Gastroesophageal sphincter (tissue), 4 donors: Measurements from ENCODE around the gene FBXL17. TPM values are rescaled to one million over a fixed set of nuclear protein-coding genes. Genes with fewer than 3 reads are reported as not detected.
"Not testable (repeated sequence)": the region's sequence is repeated elsewhere in the genome, so short reads cannot be mapped to it uniquely, and the experiment has no call there.

Source experiments
- ATAC-seq: fragments of 150-250 bp; one replicate; pipeline ENCODE4 v1.9.1; 2016; ENCODE audit warnings: mild to moderate bottlenecking, moderate library complexity
- H3K27ac ChIP-seq, 4 donors: fragments of 200-600 bp; sonication (generic) in 3 of 4; 1 replicate in 3 of 4; 2 replicates in 1 of 4; pipeline ENCODE4 v1.5.1; 2016 to 2019
- H3K27me3 ChIP-seq: fragments of 200-600 bp; sonication (generic); one replicate; pipeline ENCODE4 v1.5.1; 2019
- H3K36me3 ChIP-seq, 2 donors: fragments of 200-600 bp; sonication (generic); one replicate each; pipeline ENCODE4 v1.5.1; 2019; ENCODE audit warnings: control low read depth in 1 of 2
- H3K4me1 ChIP-seq, 3 donors: fragments of 200-600 bp; sonication (generic); 1 replicate in 2 of 3; 2 replicates in 1 of 3; pipeline ENCODE4 v1.5.1; 2016 to 2019; ENCODE audit warnings: control low read depth in 2 of 3
- H3K4me3 ChIP-seq, 2 donors: fragments of 200-600 bp; sonication (generic); one replicate each; pipeline ENCODE4 v1.5.1; 2019; ENCODE audit warnings: mild to moderate bottlenecking in 1 of 2, moderate library complexity in 1 of 2
- H3K9me3 ChIP-seq, 3 donors: fragments of 200-600 bp; sonication (generic); one replicate each; pipeline ENCODE4 v1.5.1; 2017 to 2019; ENCODE audit warnings: control low read depth in 2 of 3
- EP300 ChIP-seq: sonication (generic); formaldehyde crosslinking; IDR thresholded peaks from one replicate; pipeline ENCODE4 v1.6.1; 2017; ENCODE audit warnings: antibody characterized with exemption, mild to moderate bottlenecking
- POLR2A ChIP-seq, 2 donors: fragments of 450-650 bp; IDR thresholded peaks; one replicate each; pipeline ENCODE4 v1.6.1; 2017; ENCODE audit warnings: antibody characterized with exemption in 2 of 2, mild to moderate bottlenecking in 2 of 2, moderate library complexity in 1 of 2
- POLR2AphosphoS5 ChIP-seq: sonication (generic); formaldehyde crosslinking; IDR thresholded peaks from one replicate; pipeline ENCODE4 v1.6.1; 2017; ENCODE audit warnings: antibody characterized with exemption
- WGBS, 2 donors: methylation state at CpG; one replicate each; pipeline ENCODE4 v1.1.5; 2018; ENCODE audit warnings: low coverage in 1 of 2; 5-methylcytosine and 5-hydroxymethylcytosine counted together
- total RNA-seq, 4 donors: library from RNA; depleted of rRNA; stranded (reverse); fragments of >200 nt; gene quantifications; one replicate each; pipeline ENCODE4 v1.1.0, GENCODE V29; 2016
- TF ChIP-seq, protein P1 (sequence below), 4 experiments: fragments of 200-600 bp in 2 of 4; fragments of 450-650 bp in 2 of 4; sonication (generic) in 1 of 4; IDR thresholded peaks; one replicate each; pipeline ENCODE4 v1.5.1; 2017 to 2019; ENCODE audit warnings: antibody characterized with exemption in 4 of 4, mild to moderate bottlenecking in 2 of 4, moderate library complexity in 2 of 4

Gene FBXL17
- total RNA-seq, 4 donors from 2014 or later, result 15.3 to 25.5 (median 21.7) TPM

DNA sequence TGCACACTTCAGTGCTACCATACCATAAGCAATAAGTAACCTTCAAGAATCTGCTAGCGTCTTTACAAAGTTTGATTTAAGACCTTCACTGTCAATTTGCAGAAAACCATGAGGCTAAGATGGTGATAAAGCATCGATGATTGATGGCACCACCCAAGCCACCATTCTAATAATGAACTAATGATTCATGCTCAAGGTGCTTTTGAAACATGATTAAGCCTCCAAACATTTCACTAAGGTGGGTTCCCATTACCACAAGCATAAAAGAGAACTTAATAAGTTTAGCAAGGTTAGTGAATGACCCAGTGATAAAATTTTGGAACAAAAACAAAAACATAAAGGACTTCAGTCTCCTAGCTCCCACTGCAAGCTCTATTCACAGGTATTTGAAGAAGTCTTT is 214.7 kb downstream of the FBXL17 start:
- no peaks in the 10 kb centered on the region for H3K27me3 ChIP-seq
- no peak for ATAC-seq
- 96 to 100% methylated on average over 2 of the region's 2 CpGs for WGBS, 2 donors

DNA sequence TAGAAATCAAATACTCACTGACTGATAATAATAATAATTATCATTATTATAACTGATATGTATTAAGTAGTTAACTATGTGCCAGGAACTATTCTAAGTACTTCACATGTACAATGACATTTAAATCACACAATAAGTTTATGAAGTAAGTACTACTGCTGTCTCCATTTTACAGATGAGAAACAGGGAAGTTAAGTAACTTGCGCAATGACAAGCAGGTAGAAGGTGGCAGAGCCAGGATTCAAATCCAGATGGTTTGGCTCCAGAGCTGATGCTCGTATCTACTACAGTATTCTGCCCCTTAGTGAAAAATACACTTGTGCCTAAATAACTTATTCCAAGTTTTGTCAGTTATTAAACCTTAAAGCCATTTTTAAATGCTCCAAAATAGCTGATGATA is 217.3 kb downstream of the FBXL17 start:
- 96 to 97% methylated on average over 2 of the region's 2 CpGs for WGBS, 2 donors
- ATAC-seq, result no peak
- H3K9me3 ChIP-seq, result no peaks in the 10 kb centered on the region
- no peak overlapping the region for H3K27ac ChIP-seq
- H3K36me3 ChIP-seq, result no peaks in the 10 kb centered on the region
- no peaks in the 10 kb centered on the region for H3K27me3 ChIP-seq
- H3K4me1 ChIP-seq, result no peaks in the 10 kb centered on the region
- no peak overlapping the region for H3K4me3 ChIP-seq
- TF ChIP-seq POLR2A (IDR thresholded peaks at IDR 0.05) (no peak), EP300 (no peak), POLR2AphosphoS5 (no peak)
- TF ChIP-seq, protein P1, sequence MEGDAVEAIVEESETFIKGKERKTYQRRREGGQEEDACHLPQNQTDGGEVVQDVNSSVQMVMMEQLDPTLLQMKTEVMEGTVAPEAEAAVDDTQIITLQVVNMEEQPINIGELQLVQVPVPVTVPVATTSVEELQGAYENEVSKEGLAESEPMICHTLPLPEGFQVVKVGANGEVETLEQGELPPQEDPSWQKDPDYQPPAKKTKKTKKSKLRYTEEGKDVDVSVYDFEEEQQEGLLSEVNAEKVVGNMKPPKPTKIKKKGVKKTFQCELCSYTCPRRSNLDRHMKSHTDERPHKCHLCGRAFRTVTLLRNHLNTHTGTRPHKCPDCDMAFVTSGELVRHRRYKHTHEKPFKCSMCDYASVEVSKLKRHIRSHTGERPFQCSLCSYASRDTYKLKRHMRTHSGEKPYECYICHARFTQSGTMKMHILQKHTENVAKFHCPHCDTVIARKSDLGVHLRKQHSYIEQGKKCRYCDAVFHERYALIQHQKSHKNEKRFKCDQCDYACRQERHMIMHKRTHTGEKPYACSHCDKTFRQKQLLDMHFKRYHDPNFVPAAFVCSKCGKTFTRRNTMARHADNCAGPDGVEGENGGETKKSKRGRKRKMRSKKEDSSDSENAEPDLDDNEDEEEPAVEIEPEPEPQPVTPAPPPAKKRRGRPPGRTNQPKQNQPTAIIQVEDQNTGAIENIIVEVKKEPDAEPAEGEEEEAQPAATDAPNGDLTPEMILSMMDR (IDR thresholded peaks at IDR 0.05), result no peak

More for the DNA sequence above, 214.7 kb downstream of the FBXL17 start:
- Histone ChIP-seq H3K4me3 (no peak overlapping the region), H3K4me1 (no peaks in the 10 kb centered on the region), H3K27ac (no peak overlapping the region), H3K9me3 (no peaks in the 10 kb centered on the region), H3K36me3 (peaks cover 0 to 5% of the 10 kb centered on the region in 2 donors)
- TF ChIP-seq POLR2AphosphoS5 (no peak), EP300 (no peak), POLR2A (IDR thresholded peaks at IDR 0.05) (no peak)
- TF ChIP-seq, protein P1 (IDR thresholded peaks at IDR 0.05), result no peak

DNA sequence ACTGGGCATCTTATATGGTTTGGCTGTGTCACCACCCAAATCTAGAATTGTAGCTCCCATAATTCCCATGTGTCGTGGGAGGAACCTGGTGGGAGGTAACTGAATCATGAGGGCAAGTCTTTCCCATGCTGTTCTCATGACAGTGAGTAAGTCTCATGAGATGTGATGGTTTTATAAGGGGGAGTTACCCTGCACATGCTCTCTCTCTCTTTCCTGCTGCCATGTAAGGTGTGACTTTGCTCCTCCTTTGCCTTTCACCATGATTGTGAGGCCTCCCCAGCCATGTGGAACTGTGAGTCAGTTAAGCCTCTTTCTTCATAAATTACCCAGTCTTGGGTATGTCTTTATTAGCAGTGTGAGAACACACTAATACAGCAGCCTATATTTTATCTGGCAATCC is 229.0 kb downstream of the FBXL17 start:
- WGBS, 2 donors, result 88% methylated on average over 1 of the region's 1 CpG; no CpG with 5 or more reads in 1 of the 2 donors
- not testable (repeated sequence) for H3K27ac ChIP-seq, ATAC-seq, H3K4me1 ChIP-seq, H3K27me3 ChIP-seq, H3K4me3 ChIP-seq, H3K36me3 ChIP-seq, H3K9me3 ChIP-seq

GRCh38 chr5:108149369-108149768 is 232.5 kb downstream of the FBXL17 start:
- no peaks in the 10 kb centered on the region for H3K4me1 ChIP-seq
- H3K4me3 ChIP-seq, result no peak overlapping the region
- 86 to 89% methylated on average over 1 of the region's 1 CpG for WGBS, 2 donors
- TF ChIP-seq EP300, result no peak
- ATAC-seq, result no peak
- H3K9me3 ChIP-seq, result no peaks in the 10 kb centered on the region
- no peaks in the 10 kb centered on the region for H3K27me3 ChIP-seq
- H3K36me3 ChIP-seq, result peaks cover 0 to 6% of the 10 kb centered on the region in 2 donors
- H3K27ac ChIP-seq, result no peak overlapping the region

DNA sequence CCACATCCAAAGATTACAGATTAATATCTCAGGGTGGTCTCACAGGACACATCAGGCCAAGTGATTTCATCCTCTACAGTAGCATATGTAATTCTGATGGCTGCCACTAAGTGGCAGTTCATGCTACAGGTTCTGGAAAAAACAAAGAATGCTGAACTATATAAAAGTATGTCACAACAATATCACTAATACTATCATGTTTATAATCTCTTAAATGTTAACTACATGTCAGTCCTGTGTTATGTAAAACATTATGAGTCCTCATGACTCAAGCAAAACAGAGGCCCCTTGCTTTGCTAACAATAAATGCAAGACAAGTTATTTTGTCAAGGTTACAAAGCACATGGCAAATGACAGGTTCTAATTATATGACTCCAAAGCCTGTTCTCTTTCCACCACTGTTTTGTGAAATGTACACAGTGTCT is 233.2 kb downstream of the FBXL17 start:
- no peak overlapping the region for H3K4me3 ChIP-seq
- H3K4me1 ChIP-seq, result no peaks in the 10 kb centered on the region
- H3K27me3 ChIP-seq, result no peaks in the 10 kb centered on the region
- no peaks in the 10 kb centered on the region for H3K9me3 ChIP-seq
- H3K36me3 ChIP-seq, result peaks cover 0 to 6% of the 10 kb centered on the region in 2 donors
- H3K27ac ChIP-seq, result no peak overlapping the region
- TF ChIP-seq, protein P1 (IDR thresholded peaks at IDR 0.05), result peak in 2 of 4 experiments; percentile 16 to 46
- TF ChIP-seq POLR2A (IDR thresholded peaks at IDR 0.05) (no peak), EP300 (no peak)
- no peak for ATAC-seq

- H3K27me3 ChIP-seq, result no peaks in the 10 kb centered on the region
- H3K9me3 ChIP-seq, result no peaks in the 10 kb centered on the region
- WGBS, 2 donors, result 86 to 92% methylated on average over 3 of the region's 4 CpGs
- peaks cover 0 to 6% of the 10 kb centered on the region in 2 donors for H3K36me3 ChIP-seq
- no peak for ATAC-seq
- no peaks in the 10 kb centered on the region for H3K4me1 ChIP-seq
- TF ChIP-seq EP300 (no peak), POLR2AphosphoS5 (no peak)
- TF ChIP-seq, protein P1 (IDR thresholded peaks at IDR 0.05), result no peak
- H3K4me3 ChIP-seq, result no peak overlapping the region
- no peak overlapping the region for H3K27ac ChIP-seq
These were observed 235.7 kb downstream of the FBXL17 start for GRCh38 chr5:108146222-108146621.
